BE2C (cell line): Measurements from ENCODE around the gene MYO9B.

Experiments
- DNase-seq: peaks from one replicate; pipeline ENCODE4 v3.0.0-alpha.2; 2020
- H3K27me3 ChIP-seq: fragments of 250-450 bp; sonication (Bioruptor Pico); 2 replicates; pipeline ENCODE4 v1.5.1; 2020; ENCODE audit warnings: mild to moderate bottlenecking
- H3K36me3 ChIP-seq: fragments of 250-450 bp; sonication (Bioruptor Pico); 2 replicates; pipeline ENCODE4 v1.5.1; 2020; ENCODE audit warnings: mild to moderate bottlenecking
- H3K4me1 ChIP-seq: fragments of 250-450 bp; sonication (Bioruptor Pico); 2 replicates; pipeline ENCODE4 v1.5.1; 2020
- H3K4me3 ChIP-seq: 2 replicates; pipeline ENCODE4 v1.5.1; 2011; ENCODE audit warnings: low read depth, low read length
- H3K9me3 ChIP-seq: fragments of 250-450 bp; sonication (Bioruptor Pico); 2 replicates; pipeline ENCODE4 v1.5.1; 2020
- CTCF ChIP-seq: IDR thresholded peaks from 2 replicates; pipeline ENCODE4 v1.5.1; 2012; ENCODE audit warnings: mild to moderate bottlenecking, low read depth, low read length

Gene MYO9B

GRCh38 chr19:17069193-17069592 is 6.4 kb upstream of the MYO9B start:
- TF ChIP-seq CTCF, result no peak
- no peak overlapping the region for H3K4me3 ChIP-seq
- no peaks in the 10 kb centered on the region for H3K27me3 ChIP-seq
- no peak for DNase-seq
- no peaks in the 10 kb centered on the region; the same call in 1 of the 2 replicates for H3K4me1 ChIP-seq
- H3K36me3 ChIP-seq, result peaks cover 49% of the 10 kb centered on the region
- H3K9me3 ChIP-seq, result peaks cover 7% of the 10 kb centered on the region

- Histone ChIP-seq H3K4me1 (no peaks in the 10 kb centered on the region; the same call in 1 of the 2 replicates), H3K36me3 (peaks cover 37% of the 10 kb centered on the region), H3K4me3 (no peak overlapping the region), H3K27me3 (no peaks in the 10 kb centered on the region), H3K9me3 (no peaks in the 10 kb centered on the region; the same call in 1 of the 2 replicates)
- no peak for TF ChIP-seq CTCF
- no peak for DNase-seq
These were observed 5.2 kb upstream of the MYO9B start for GRCh38 chr19:17070421-17070820.

GRCh38 chr19:17070912-17071311 is 4.7 kb upstream of the MYO9B start:
- Histone ChIP-seq H3K27me3 (no peaks in the 10 kb centered on the region), H3K36me3 (peaks cover 36% of the 10 kb centered on the region), H3K4me1 (no peaks in the 10 kb centered on the region; the same call in 1 of the 2 replicates), H3K9me3 (no peaks in the 10 kb centered on the region), H3K4me3 (no peak overlapping the region)
- TF ChIP-seq CTCF, result no peak
- DNase-seq, result no peak

GRCh38 chr19:17073869-17074633 is 1.5 kb upstream of the MYO9B start:
- H3K4me3 ChIP-seq, result peak overlapping the region; percentile 83
- H3K36me3 ChIP-seq, result peaks cover 13% of the 10 kb centered on the region; the same call in 1 of the 2 replicates
- H3K9me3 ChIP-seq, result no peaks in the 10 kb centered on the region
- DNase-seq, result no peak
- H3K4me1 ChIP-seq, result no peaks in the 10 kb centered on the region; the same call in 1 of the 2 replicates
- H3K27me3 ChIP-seq, result no peaks in the 10 kb centered on the region
- TF ChIP-seq CTCF, result no peak

- DNase-seq, result no peak
- Histone ChIP-seq H3K4me3 (peak overlapping the region; percentile 83), H3K27me3 (no peaks in the 10 kb centered on the region), H3K36me3 (peaks cover 13% of the 10 kb centered on the region; the same call in 1 of the 2 replicates), H3K4me1 (no peaks in the 10 kb centered on the region; the same call in 1 of the 2 replicates), H3K9me3 (no peaks in the 10 kb centered on the region)
- no peak for TF ChIP-seq CTCF
These were observed 943 bp upstream of the MYO9B start for GRCh38 chr19:17074634-17075034.

- no peak for TF ChIP-seq CTCF
- H3K36me3 ChIP-seq, result peaks cover 9% of the 10 kb centered on the region; the same call in 1 of the 2 replicates
- H3K4me1 ChIP-seq, result no peaks in the 10 kb centered on the region; the same call in 1 of the 2 replicates
- DNase-seq, result peak; percentile 29
- no peaks in the 10 kb centered on the region for H3K27me3 ChIP-seq
- H3K9me3 ChIP-seq, result no peaks in the 10 kb centered on the region
- H3K4me3 ChIP-seq, result peak overlapping the region; percentile 71
These were observed 426 bp downstream of the MYO9B start for GRCh38 chr19:17075864-17076542.
